Smooth muscle cell (in vitro differentiated cells): ENCODE measurements around the gene EFL1. TPM values are rescaled to one million over a fixed set of nuclear protein-coding genes. Genes with fewer than 3 reads are reported as not detected.
A peak's percentile ranks its signal among the peaks of the same experiment; 100 is the strongest.
"Not testable (repeated sequence)": the region's sequence is repeated elsewhere in the genome, so short reads cannot be mapped to it uniquely, and the experiment has no call there.

ENCODE experiments used
- DNase-seq: peaks from one replicate; lab custom pipeline; 2025; ENCODE audit not compliant: unreplicated experiment; lab: John Stamatoyannopoulos, UW
- H2AFZ ChIP-seq: fragments of 200-600 bp; sonication (generic); 2 replicates; pipeline ENCODE4 v1.6.0; 2016; ENCODE audit warnings: antibody characterized with exemption, low read depth, mild to moderate bottlenecking
- H3F3A ChIP-seq: fragments of 200-600 bp; sonication (generic); 2 replicates; pipeline ENCODE4 v1.6.0; 2017; ENCODE audit warnings: antibody characterized with exemption, low read depth
- H3K27ac ChIP-seq: fragments of 200-600 bp; sonication (generic); 2 replicates; pipeline ENCODE4 v1.5.1; 2016; ENCODE audit warnings: low read depth, mild to moderate bottlenecking
- H3K27me3 ChIP-seq: fragments of 200-600 bp; sonication (generic); 2 replicates; pipeline ENCODE4 v1.6.1; 2016; ENCODE audit warnings: low read depth, mild to moderate bottlenecking
- H3K36me3 ChIP-seq: fragments of 200-600 bp; sonication (generic); 2 replicates; pipeline ENCODE4 v1.5.1; 2016; ENCODE audit warnings: low read depth
- H3K4me1 ChIP-seq: fragments of 200-600 bp; sonication (generic); 2 replicates; pipeline ENCODE4 v1.5.1; 2016; ENCODE audit warnings: low read depth
- H3K4me2 ChIP-seq: fragments of 200-600 bp; sonication (generic); 2 replicates; pipeline ENCODE4 v1.6.0; 2016; ENCODE audit warnings: mild to moderate bottlenecking
- H3K4me3 ChIP-seq: fragments of 200-600 bp; sonication (generic); 2 replicates; pipeline ENCODE4 v1.5.1; 2016; ENCODE audit warnings: mild to moderate bottlenecking
- H3K79me2 ChIP-seq: fragments of 200-600 bp; sonication (generic); 2 replicates; pipeline ENCODE4 v1.6.0; 2016; ENCODE audit warnings: low read depth, mild to moderate bottlenecking
- H3K9ac ChIP-seq: fragments of 200-600 bp; sonication (generic); 2 replicates; pipeline ENCODE4 v1.6.0; 2016; ENCODE audit warnings: low read depth
- H3K9me3 ChIP-seq: fragments of 200-600 bp; sonication (generic); replicated peaks from 2 replicates; pipeline ENCODE4 v1.5.1; 2016; ENCODE audit warnings: low read depth
- H4K20me1 ChIP-seq: fragments of 200-600 bp; sonication (generic); 2 replicates; pipeline ENCODE4 v1.6.0; 2016; ENCODE audit warnings: low read depth
- WGBS: methylation state at CpG from one replicate; pipeline ENCODE4 v1.1.7; 2016; ENCODE audit warnings: low lambda C conversion rate; 5-methylcytosine and 5-hydroxymethylcytosine counted together
- polyA plus RNA-seq: library from polyadenylated mRNA; unstranded; fragments of >200 nt; fragmentation: Nextera tagmentation; extraction: Ambion mirVana; gene quantifications from 2 replicates; pipeline ENCODE4 v1.2.1, GENCODE V29; 2016
- total RNA-seq: library from RNA; depleted of rRNA; stranded (reverse); fragments of >200 nt; gene quantifications from 2 replicates; pipeline ENCODE4 v1.2.3, GENCODE V29; 2014
- TF ChIP-seq, protein P1 (sequence below): fragments of 200-600 bp; sonication (generic); IDR thresholded peaks from 2 replicates; pipeline ENCODE4 v1.5.1; 2017; ENCODE audit warnings: borderline replicate concordance, mild to moderate bottlenecking, antibody characterized with exemption; ENCODE audit not compliant: insufficient read depth, poor library complexity, severe bottlenecking

The EFL1 gene
- total and polyA plus RNA-seq, 2 experiments from 2014 or later, result 4.5 to 12.8 TPM

DNA sequence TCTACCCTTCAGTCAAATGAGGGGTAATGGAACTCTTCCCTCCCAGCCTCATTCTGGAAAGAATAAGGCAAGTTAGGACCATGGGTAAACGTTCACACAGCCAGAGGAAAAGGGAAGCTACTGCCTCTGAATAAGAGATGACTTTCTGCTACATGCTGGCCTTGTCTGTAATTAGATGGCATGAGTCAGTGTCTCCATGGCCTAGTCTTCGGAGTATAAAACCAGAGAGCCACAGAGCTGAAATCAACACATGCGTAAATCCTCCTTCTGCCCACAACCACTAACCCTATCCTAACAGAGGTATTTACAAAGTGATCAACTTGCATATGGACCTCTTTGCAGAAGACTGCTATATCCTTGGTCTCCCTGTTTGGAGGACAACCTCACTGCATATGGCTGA, 14.3 kb downstream of the EFL1 start:
- not testable (repeated sequence) for H3K4me3 ChIP-seq, H3K9ac ChIP-seq, DNase-seq, H3K36me3 ChIP-seq, H4K20me1 ChIP-seq, H3K79me2 ChIP-seq, H3K27me3 ChIP-seq, H3F3A ChIP-seq, H3K9me3 ChIP-seq, H2AFZ ChIP-seq, H3K4me1 ChIP-seq
- Histone ChIP-seq H3K27ac (peak overlapping the region; percentile 28), H3K4me2 (peak overlapping the region; percentile 35)
- WGBS, result 7% methylated on average over 3 of the region's 3 CpGs

DNA sequence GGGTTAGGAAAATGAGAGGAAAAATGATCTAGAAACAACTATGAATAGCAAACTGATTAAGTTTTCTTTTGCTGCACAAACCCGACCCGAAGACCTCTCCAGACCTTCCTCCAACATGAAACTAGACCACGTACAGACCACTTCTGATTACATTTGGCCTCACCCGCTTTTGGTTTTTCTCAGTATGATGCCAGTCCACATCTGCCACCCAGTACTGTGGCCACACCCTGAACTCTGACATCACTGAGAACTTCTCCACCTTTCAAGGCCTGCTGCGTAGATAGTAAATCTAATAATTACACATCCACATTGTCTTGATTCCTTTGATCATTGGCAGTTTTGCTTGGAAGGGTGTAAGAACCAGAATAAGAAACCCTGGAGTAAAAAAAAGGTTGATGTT, 16.6 kb downstream of the EFL1 start:
- DNase-seq, H3F3A ChIP-seq, H3K27me3 ChIP-seq, H3K4me2 ChIP-seq, H3K9me3 ChIP-seq, H4K20me1 ChIP-seq, H3K4me3 ChIP-seq, H3K4me1 ChIP-seq, H3K79me2 ChIP-seq, H3K9ac ChIP-seq, H3K27ac ChIP-seq, H3K36me3 ChIP-seq, H2AFZ ChIP-seq: not testable (repeated sequence)
- 97% methylated on average over 5 of the region's 5 CpGs for WGBS

DNA sequence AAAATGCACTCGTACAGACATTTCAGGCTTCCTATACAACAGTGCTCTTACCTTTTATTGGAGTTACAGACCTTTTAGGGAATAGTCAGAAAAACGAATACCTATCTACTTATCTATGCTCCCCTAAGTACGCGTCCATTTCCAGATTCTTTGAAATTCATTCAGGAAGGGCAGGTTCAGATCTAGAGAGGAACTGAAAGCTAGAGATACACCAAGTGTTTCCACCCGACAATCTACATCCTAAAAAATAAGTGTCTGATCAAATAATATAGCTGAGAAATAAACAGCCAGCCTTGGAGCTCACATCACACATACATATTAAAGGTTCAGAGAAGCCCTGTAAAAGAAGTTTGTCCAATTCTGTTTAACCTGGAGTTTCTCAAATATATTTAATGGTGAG, 18.9 kb downstream of the EFL1 start:
- WGBS, result 96% methylated on average over 3 of the region's 5 CpGs
- H4K20me1 ChIP-seq, H2AFZ ChIP-seq, H3K79me2 ChIP-seq, H3K9me3 ChIP-seq, H3K4me2 ChIP-seq, H3K4me1 ChIP-seq, H3K27ac ChIP-seq, H3K36me3 ChIP-seq, H3K4me3 ChIP-seq, H3K9ac ChIP-seq, H3F3A ChIP-seq, DNase-seq, H3K27me3 ChIP-seq: not testable (repeated sequence)

DNA sequence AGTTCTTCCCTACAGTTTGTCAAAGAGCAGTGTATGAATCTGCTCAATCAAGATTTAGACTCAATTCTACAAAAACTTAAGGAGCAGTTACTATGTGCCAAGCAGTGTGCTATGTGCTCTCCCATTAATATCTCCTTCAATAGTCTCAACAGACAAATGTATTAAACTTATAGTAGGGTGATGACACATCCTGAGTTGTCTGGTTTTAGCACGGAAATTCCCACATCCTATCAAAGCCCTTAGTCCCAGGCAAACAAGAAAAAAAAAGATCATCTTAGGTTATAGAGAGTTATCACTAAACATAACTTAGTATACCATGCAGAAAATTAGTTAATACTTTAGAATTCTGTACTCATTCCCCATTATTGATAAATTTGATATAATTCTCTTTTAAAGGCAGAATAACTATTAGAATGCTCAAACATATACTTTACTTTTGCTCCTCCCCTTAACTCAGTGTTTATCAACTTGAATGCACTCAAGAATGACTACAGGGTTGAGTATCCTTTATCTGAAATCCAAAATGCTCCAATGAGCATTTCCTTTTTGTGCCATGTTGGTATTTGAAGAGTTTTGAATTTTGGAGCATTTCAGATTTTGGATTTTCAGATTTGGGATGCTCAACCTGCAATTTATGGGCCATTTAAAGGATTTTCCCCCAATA, 20.6 kb downstream of the EFL1 start:
- not testable (repeated sequence) for H3F3A ChIP-seq, H3K9me3 ChIP-seq, H3K27ac ChIP-seq, H3K27me3 ChIP-seq, H3K4me1 ChIP-seq, DNase-seq, H3K4me2 ChIP-seq, H4K20me1 ChIP-seq, H2AFZ ChIP-seq, H3K79me2 ChIP-seq, H3K4me3 ChIP-seq, H3K36me3 ChIP-seq, H3K9ac ChIP-seq
- WGBS, result 33% methylated on average over 1 of the region's 1 CpG

DNA sequence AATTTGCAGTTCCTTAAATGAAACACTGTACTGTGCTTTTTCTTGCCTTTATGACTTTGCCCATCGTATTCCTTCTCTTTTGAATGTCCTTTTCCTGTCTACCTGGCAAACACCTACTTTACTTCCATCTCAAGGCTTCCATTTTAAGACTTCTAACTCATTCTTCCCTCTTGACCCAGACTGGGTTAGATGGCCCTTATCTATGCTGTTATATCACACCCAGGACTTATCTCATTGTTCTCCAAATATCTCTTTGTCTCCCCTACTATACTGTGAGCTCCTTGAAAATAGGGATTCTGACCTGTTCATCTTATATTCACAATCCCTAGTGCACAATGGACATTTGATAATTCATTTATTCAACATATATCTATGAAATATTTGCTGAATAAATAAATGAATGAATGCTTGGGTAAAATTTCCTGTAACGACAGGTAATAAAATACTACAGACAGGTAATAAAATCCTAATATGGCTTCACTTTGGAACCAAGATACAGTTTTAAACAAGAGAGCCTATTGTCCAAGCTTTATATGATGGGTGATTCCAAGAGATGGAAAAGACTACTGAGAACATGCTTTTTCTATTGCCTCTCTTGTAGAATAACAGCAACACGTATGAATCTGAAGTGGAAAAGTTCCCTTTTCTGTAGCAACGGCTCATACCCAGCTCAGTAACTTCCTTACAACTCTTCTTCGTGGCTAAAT, 22.7 kb downstream of the EFL1 start:
- H3K27me3 ChIP-seq, result no peaks in the 10 kb centered on the region
- H3K36me3 ChIP-seq, result peaks cover 4% of the 10 kb centered on the region
- H2AFZ ChIP-seq, result no peak overlapping the region
- 96% methylated on average over 5 of the region's 5 CpGs for WGBS
- no peak overlapping the region for H3K4me3 ChIP-seq
- H3K9me3 ChIP-seq, result no peaks in the 10 kb centered on the region
- H4K20me1 ChIP-seq, result no peaks in the 10 kb centered on the region
- H3K27ac ChIP-seq, result no peak overlapping the region
- no peaks in the 10 kb centered on the region for H3K79me2 ChIP-seq
- no peaks in the 10 kb centered on the region for H3K4me1 ChIP-seq
- H3K4me2 ChIP-seq, result no peak overlapping the region
- no peak overlapping the region for H3K9ac ChIP-seq
- TF ChIP-seq, protein P1, sequence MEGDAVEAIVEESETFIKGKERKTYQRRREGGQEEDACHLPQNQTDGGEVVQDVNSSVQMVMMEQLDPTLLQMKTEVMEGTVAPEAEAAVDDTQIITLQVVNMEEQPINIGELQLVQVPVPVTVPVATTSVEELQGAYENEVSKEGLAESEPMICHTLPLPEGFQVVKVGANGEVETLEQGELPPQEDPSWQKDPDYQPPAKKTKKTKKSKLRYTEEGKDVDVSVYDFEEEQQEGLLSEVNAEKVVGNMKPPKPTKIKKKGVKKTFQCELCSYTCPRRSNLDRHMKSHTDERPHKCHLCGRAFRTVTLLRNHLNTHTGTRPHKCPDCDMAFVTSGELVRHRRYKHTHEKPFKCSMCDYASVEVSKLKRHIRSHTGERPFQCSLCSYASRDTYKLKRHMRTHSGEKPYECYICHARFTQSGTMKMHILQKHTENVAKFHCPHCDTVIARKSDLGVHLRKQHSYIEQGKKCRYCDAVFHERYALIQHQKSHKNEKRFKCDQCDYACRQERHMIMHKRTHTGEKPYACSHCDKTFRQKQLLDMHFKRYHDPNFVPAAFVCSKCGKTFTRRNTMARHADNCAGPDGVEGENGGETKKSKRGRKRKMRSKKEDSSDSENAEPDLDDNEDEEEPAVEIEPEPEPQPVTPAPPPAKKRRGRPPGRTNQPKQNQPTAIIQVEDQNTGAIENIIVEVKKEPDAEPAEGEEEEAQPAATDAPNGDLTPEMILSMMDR, result no peak
- H3F3A ChIP-seq, result no peaks in the 10 kb centered on the region
- DNase-seq, result no peak

DNA sequence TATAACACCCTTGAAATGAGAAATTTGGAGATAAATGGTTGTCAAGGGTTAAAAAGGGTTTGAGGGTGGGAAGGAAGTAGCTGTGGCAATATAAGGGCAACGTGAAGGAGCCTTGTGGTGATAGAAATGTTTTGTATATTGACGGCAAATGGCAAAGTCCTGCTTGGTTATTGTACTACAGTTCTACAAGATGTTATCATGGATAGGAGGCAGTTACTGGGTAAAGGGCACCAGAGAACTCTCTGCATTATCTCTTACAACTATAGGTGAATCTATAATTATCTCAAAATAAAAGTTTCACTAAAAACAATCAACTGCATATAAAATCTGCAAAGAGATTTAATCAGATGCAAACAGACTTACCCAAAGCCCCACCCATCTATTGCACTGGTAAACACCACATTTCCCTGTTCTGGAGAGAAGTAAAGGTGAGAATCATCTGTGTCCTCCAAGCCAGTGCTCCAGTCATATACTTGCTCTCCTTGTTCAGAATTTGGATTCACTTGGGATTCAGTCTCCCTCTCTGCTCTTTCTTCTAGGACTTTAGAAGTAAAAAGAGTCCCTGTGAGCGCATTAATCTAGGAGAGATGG, 24.5 kb downstream of the EFL1 start:
- H3K27ac ChIP-seq, H3K9ac ChIP-seq, DNase-seq, H3K4me3 ChIP-seq, H3K4me1 ChIP-seq, H3K4me2 ChIP-seq, H3K9me3 ChIP-seq, H3K36me3 ChIP-seq, H3F3A ChIP-seq, H4K20me1 ChIP-seq, H3K27me3 ChIP-seq, H2AFZ ChIP-seq, H3K79me2 ChIP-seq: not testable (repeated sequence)
- WGBS, result 91% methylated on average over 3 of the region's 3 CpGs
